T-helper 1 cell treated with Interleukin-12 subunit alpha and Interleukin-12 subunit beta and Interleukin-4 antibody, amounts not matched to agents 30 ng/mL and 1 ng/mL, for 36 hours (primary cell): ENCODE measurements around the gene SMAD3. TPM values are rescaled to one million over a fixed set of nuclear protein-coding genes. Genes with fewer than 3 reads are reported as not detected.

Experiments used
- intact Hi-C: fragments of 100-400 bp; cut with micrococcal nuclease; formaldehyde crosslinking; loops from one replicate; pipeline ENCODE4 v1.15.1; 2024
- total RNA-seq: library from RNA; stranded (reverse); gene quantifications from 2 replicates; pipeline ENCODE4 v1.2.3, GENCODE V29; 2022

The SMAD3 gene
- total RNA-seq, 1 donor from 2014 or later: 181 TPM

DNA sequence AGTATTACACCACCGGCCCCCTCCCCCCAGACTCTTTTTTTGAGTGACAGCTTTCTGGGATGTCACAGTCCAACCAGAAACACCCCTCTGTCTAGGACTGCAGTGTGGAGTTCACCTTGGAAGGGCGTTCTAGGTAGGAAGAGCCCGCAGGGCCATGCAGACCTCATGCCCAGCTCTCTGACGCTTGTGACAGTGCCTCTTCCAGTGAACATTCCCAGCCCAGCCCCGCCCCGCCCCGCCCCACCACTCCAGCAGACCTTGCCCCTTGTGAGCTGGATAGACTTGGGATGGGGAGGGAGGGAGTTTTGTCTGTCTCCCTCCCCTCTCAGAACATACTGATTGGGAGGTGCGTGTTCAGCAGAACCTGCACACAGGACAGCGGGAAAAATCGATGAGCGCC lies 125.4 kb downstream of the SMAD3 start:
- intact Hi-C loops: no loop called here

DNA sequence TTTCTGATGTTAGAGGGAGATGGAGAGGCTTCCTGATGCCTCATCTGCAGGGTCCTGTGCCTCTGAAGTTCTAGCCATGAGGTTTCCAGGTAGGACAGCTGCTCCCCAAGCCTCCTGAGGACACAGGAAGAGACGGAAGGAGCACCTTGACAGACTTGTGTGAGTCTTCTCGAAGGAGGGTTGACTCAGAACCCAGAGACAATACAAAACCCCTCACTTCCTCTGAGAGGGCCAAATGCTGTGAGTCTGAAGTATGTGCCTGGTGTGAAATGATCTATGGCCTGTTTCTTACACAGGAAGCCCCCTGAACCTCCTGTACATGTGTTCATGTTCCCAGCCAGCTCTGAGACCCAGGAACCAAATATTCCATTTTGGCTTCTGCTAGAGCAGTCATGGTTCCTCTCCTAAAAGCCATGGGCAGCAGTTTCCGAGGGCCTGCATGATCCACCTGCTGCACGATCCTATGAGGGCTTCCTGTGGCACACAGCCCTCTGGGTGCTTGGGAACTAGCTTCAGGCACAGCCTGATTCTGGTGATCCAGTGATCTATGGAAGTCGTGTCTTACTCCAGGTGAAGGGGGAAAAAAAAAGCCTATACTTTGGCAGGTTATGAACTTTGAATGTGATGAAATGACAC lies 126.9 kb downstream of the SMAD3 start:
- intact Hi-C loops: no loop called here

DNA sequence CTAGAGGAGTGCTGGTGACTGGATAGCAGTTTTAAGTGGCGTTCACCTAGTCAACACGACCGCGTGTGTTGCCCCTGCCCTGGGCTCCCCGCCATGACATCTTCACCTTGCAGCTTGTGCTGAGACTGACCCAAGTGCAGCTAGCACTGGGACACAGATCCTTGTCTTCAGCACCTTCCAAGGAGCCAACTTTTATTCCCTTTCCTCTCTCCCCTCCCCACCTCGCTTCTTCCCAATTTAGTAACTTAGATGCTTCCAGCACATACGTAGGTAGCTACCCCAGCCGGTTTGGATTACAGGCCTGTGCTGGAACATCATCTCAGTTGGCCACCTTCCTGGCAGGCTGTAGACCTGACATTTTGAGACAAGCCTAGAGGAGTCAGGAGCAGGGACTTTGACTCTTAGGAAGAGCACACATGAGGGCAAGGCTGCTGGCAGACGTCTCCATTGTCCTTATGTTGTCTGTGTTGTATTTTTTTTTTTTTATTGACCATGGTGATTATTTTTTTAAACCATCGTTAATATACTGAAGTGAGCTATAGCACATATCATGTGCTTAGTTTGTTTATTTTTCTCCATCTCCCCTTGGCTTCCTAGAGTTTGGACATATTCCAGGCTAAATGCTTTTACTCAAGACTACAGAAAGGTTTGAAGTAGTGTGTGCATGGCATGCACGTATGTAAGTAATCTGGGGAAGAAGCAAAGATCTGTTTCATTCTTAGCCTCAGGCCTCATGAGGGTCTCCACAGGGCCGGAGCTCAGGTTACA lies 128.0 kb downstream of the SMAD3 start:
- intact Hi-C loops: no loop called here

DNA sequence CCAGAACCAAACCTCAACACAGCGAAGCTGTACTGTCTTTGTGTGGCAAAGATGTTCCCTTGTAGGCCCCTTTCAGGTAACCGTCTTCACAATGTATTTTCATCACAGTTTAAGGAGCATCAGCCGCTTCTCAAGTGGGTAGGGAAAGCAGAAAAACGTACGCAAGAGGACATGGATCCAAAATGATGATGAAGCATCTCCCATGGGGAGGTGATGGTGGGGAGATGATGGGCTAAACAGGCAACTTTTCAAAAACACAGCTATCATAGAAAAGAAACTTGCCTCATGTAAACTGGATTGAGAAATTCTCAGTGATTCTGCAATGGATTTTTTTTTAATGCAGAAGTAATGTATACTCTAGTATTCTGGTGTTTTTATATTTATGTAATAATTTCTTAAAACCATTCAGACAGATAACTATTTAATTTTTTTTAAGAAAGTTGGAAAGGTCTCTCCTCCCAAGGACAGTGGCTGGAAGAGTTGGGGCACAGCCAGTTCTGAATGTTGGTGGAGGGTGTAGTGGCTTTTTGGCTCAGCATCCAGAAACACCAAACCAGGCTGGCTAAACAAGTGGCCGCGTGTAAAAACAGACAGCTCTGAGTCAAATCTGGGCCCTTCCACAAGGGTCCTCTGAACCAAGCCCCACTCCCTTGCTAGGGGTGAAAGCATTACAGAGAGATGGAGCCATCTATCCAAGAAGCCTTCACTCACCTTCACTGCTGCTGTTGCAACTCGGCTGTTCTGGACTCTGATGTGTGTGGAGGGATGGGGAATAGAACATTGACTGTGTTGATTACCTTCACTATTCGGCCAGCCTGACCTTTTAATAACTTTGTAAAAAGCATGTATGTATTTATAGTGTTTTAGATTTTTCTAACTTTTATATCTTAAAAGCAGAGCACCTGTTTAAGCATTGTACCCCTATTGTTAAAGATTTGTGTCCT lies 129.0 kb downstream of the SMAD3 start:
- intact Hi-C loops: loop anchor here (5.0 kb wide), 1 partner anchor 108 kb away; no protein-coding TSS in a partner anchor

DNA sequence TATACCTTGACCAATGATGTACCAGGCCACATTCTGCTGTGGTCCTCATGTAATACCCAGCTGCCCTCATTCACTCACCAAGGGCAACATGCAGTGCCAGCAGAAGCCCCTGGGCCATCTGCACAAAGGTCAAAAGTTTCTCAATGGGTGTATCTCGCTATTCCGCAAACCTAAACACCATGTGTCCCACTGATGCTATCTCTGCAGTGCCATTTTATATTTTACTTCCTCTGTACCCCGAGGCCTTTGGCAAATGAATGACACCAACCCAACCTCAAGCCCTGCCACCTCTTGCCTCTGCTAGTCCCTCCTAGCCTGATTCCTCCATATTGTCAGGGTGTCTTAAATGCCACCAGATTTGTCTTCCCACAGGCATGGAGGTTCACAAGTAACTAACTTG lies 129.9 kb downstream of the SMAD3 start:
- intact Hi-C loops: loop anchor here (5.0 kb wide), 1 partner anchor 107 kb away; no protein-coding TSS in a partner anchor

DNA sequence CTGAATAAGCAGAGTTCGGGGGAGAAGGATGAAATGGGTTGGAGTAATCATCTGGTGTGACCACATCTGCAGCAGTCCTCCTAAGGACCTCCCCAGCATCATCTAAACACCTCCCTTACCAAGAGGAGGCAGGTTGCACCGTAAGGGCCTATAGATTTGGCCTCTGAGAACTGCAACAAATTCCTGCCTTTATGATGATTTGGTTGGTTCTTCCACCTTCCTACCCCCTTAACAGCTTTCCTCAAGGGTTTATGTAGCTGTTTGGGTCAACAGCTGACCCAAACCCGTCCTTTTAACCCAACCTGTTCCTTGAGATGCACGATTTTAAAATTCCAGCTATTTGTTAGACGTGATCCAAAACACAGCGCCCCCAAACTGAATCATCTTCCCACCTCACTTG lies 130.8 kb downstream of the SMAD3 start:
- intact Hi-C loops: loop anchor here (5.0 kb wide), 1 partner anchor 106 kb away; no protein-coding TSS in a partner anchor

DNA sequence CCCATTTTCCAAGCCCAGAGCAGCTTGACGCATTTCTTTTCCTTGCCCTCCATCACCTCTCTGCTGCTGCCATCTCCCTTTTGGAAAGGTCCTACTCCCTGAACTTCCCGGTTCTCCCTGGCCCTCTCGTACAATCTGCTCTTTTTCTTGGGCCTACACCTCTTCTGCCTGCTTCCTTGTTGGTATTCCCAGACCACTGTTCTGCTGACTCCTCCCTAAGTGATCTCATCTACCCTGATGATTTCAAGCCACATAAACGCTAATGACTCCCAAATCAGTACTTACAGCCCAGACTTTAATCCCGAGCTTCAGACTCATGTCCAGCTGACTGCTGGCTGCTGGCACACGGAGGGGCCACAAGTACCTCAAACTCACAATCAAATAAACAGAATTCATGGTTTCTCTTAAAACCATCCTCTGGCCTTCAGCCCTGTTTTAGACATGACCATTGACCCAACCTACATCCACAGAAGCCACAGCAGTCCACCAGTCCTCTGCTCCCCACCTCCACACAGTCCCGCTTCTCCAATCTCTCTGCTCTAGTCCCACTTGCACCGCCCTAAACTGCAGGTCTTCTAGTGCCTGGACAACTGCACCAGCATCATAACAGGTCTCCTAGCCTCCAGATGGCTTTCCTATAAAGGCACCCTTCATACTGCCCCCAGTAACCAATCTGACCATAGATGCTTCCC lies 131.4 kb downstream of the SMAD3 start:
- intact Hi-C loops: loop anchor here (5.0 kb wide), 1 partner anchor 105 kb away; no protein-coding TSS in a partner anchor

DNA sequence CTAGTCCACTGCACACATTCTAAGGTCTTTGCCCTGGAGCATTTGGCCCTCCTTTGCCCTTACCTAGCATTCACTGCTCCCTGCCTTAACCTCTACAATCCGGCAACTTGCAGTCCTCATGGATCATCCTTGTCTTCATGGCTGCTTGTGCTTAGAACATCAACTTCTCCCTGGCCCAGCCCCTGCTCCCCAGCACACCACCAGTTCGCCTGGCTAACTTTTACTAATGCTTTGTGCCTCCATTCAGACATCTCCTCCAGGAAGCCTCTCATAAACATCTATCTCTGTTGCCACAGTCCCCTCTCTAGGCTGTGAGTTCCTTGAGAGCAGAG lies 131.9 kb downstream of the SMAD3 start:
- intact Hi-C loops: loop anchor here (5.0 kb wide), 1 partner anchor 105 kb away; no protein-coding TSS in a partner anchor

DNA sequence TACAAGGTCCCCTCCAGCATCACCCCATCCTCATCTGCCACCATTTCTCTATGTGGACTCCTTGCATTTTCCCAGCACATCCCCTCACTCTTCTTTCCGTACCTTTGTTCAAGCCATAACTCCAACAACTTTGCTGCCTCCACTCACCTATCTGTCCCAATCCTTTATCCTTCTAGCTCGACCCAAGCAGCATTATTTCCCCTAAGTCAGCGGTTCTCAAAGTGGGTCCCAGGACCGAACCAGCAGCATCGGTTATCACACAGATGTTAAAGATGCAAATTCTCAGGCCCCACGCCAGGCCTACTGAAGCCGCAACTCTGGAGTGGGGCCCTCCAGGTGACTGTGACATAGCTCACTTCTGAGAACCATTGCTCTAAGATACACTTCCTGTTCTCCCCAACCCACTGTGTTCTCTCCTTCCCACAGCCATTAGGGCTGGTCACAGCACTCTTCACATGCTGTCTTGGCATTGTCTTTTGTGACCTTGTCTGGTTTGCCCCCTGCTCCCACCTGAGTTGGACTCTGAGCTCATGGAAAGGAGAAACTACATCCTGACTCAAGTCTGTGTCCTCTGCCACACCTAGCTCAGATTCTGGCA lies 132.9 kb downstream of the SMAD3 start:
- intact Hi-C loops: loop anchor here (5.0 kb wide), 1 partner anchor 104 kb away; no protein-coding TSS in a partner anchor

DNA sequence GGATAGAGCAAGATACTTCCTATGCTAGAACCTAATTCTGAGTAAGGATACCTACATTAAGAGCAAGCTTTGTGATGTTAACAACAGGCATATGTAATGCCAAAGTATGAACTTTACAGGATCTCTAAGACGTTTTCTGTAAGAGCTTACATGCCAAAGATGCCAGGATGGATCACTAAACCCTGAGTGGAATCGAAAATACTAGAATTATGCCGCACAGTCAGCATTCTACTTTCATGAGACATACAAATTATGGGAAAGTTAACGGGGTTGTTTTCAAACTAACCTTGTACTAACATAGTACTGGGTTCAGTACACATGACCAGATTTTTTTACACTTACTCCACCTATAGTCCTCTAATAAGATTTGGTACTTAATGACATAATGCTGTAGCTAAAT lies 134.0 kb downstream of the SMAD3 start:
- intact Hi-C loops: loop anchor here (5.0 kb wide), 1 partner anchor 103 kb away; no protein-coding TSS in a partner anchor

DNA sequence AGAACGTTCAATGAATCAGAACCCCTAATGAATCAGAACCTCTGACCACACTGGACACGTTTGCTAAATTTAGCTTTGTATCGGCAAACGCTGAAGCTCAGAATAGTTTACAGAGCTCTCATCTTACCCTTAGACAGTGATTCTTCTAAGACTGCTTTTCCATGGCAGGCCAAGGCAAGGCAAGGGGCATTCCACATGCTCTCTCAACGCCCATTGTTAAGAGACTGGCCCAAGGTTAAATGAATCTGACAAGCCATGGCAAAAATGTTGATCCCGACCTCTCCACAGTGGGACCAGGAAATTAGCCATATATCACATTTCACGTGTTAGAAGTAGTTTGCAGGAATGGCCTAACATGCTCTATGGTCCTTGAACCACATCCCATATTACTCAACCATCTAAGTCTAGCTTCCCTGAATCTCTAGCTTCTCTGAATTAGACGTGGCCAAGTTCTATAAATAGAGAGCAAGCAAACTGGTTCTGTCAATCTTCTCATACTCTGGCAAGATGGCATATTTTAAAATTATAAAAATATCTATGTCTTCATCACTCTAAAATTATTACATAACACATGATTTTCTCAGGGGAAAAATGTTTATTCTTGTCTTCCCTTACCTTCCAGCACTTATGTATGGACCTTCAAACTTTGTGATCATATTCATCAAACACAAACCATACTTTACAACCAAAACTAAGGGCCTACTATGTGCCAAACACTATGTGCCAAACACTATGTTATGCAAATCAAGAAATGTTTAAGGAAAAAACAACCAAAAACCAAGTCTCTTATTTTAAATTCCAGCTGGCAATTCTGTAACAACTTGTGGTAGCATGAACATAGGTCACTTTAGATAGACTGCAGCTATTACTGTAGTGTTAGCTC lies 134.7 kb downstream of the SMAD3 start:
- intact Hi-C loops: loop anchor here (5.0 kb wide), 1 partner anchor 102 kb away; no protein-coding TSS in a partner anchor

DNA sequence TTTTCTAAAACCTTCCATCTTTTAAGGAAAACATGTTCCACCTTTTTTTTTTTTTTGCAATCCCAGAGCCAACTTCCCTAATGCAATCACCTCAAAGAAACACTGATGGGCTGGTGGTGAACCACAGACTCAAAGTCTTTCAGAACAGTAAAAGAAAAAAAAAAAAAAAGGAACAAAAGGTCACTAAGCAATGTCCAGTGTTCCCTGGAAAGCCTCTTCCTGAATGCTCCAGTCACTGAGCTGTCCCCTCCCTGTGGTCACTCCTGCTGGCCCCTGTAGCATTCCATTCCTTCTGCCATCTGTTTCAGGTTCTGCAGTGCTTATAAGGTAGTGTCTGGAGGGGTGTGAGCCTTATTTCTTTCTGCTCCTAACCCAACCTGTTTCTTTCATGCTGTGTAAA lies 135.7 kb downstream of the SMAD3 start:
- intact Hi-C loops: no loop called here

DNA sequence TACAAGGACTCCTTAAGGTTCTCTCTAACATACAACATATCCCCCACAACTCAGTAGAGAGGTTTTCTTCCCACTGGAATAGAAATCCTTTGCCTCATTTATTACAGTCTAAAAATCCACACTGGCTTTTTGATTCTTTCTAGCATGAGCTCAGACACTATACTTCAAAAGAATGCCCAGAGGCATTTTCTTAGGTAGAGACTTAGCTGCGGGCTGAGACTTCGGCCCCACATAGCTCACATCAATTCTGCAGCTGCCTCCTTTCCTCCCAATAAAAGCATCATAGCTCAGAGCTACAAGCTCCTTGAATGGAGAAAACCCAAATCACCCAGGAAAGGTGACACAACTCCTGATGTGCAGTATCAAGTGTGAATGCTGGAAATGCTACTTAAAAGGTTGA lies 136.7 kb downstream of the SMAD3 start:
- intact Hi-C loops: no loop called here

DNA sequence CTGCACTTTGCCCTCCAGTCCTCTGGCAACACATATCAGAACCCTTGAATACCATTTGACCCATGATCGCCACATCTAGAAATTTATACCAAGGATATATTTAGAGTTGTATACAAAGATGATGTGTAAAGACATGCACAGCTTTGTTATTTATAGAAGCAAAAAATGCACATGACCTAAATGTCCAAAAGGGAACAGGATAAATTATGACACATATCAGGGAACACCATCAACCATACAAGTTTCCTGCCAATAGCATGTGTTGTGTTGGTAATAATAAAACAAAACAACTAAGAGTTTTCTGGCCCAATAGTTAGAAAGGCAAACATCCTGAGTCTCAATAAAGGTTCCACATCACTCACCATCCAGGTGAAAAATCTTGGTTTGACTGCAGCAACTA lies 137.6 kb downstream of the SMAD3 start:
- intact Hi-C loops: no loop called here

DNA sequence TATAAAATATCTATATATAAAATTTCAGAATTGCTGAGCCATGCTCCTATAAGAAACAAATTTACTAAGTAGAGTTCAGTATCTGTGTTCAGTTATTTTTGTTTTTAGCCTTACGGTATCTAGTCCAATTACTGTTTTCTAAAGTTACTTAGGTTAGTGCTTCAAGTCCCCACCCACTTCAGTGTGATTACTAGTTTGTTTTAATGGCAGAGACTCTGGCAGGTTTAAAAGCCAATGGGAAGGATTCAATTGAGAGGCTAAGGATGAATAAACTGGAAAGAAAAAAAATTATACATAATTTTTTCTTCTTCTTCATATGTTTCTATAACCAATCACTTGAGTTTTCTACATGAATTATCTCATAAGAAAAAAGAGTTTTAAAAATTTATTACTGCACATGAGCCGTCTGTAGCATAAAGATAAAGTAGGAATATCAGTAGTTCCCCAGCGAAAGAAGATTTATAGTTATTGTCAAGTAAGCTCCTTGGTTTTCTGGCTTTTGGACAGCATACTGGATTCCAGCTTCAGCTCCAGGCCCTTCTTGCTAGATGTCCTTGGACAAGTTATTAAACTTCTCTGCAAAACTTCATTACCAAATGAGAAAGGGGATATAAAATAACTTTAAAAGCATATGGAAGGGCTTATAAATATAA lies 142.3 kb downstream of the SMAD3 start:
- intact Hi-C loops: no loop called here

DNA sequence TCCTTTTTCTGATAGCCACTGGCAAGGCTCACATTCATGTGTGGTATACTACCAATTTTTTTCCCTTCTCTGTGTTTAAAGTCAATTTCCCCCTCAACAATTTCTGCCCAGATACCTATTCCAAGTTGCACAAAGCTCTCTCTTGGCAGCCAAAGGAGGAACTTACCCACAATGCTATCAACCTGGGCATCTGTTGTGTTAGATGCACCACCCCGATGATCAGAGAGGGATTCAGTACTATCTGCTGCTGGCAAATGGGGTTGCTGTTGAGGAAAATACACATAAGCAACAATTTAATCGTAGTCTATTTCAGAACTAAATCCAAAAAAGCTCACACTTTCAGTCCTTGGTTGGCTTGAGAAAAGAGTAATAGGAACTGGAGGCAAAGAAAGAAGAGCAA lies 143.0 kb downstream of the SMAD3 start:
- intact Hi-C loops: no loop called here

DNA sequence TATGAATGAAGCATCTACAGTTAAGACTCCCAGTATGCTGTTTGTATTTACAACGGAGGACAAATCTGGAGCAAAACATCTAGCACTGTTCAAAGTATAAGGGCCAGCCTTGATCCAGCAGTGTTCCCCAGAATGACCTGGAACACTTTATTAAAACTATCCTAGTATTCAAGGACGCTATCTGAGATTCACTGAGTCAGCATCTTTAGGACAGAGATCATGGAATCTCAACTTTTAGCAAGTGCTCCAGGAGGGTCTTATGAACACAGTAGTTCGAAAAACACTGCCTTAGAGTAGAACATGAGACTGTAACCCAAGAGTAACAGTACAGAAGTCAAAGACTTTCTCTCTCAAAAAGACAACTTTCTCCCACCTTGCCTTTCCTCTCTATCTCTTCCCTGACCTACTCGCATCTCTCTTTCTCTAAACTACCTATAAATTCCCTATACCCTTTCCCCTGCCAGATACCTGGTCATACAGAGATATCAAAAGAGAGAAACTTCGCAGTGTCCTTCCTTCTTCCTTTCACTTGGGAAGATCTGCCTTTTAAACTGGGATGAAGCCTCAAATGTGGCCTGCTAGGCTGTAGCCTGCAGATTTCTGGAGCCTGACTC lies 145.3 kb downstream of the SMAD3 start:
- intact Hi-C loops: no loop called here

DNA sequence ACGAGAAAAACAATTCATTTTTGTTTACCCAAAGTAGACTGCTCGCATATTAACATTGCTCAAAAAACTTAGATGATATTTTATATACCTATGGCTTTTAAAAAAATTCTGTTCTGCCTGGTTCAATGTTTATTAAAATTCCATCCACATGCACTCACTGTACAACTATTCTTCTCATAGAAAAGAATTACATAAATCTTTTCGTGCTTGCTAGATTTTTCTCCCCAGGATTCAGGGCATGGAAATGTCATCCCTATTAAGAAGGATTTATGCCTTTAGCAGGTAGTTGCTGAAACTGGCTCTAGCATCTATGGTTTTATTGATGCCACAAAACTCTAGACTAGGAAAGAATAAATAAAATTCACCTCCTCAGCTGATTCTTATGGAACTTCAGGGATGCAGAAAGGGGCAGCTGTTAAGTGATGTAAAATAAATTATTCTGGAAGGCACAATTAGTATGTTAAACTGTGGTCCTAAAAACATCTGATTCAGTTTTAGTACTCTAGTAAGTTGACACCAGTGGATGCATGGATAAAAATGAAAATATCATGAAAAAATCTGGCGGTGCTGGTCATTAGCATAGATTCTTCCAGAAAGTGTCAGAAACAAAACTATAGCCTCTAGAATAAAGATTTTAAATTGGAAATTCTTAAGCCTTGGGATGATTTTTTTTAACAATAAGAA lies 147.4 kb downstream of the SMAD3 start:
- intact Hi-C loops: no loop called here
